GM19025 (cell line): ENCODE measurements around the gene DNAH10.

Experiments used
- ATAC-seq: cut with Tn5 transposase; IDR thresholded peaks from one replicate; pipeline ENCODE4 v1.9.1; 2021; ENCODE audit warnings: mild to moderate bottlenecking, low read depth, moderate library complexity; ENCODE audit not compliant: unreplicated experiment

The DNAH10 gene

DNA sequence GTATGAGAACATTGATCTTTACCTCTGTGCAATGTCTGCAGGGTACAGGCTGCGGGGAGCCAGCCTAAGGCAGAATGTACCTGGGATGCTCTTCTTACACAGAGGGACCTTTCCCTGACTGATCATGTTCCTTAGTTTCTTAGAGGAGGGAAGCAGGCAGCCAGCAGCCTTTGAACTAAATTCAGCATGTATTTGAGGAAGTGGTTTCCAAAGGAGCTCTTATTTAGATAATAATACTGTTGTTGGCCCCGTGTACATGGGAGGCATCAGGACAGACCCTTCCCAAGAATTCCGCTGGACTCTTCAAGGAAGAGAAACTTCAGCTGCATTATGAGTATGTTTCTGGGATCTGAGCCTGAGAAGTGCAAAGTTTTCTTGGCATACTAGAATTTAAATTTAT lies 111.7 kb downstream of the DNAH10 start:
- no peak for ATAC-seq

DNA sequence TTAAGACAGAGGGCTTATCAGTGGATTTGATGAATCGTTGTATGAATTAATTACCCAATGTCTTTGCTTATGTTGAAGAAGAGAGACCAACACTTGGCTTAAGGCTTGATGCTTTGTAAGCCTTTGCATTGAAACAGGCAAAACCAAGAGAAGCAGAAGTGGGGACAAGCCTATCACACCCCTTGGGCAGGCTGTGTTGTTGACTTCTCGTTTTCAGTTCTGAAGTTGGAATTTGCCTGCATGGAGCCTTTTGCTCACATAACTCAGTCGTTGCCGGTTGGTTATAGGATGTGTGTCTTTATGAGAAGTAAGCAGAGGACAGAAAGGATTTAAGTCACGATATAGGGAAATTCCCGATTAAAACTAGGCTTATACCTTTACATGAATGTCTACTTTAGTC lies 115.9 kb downstream of the DNAH10 start:
- no peak for ATAC-seq

- ATAC-seq = no peak
Observed at GRCh38 chr12:123879101-123879500, 117.0 kb downstream of the DNAH10 start.

GRCh38 chr12:123879691-123880090 lies 117.6 kb downstream of the DNAH10 start:
- no peak for ATAC-seq

- ATAC-seq = no peak
Observed at GRCh38 chr12:123882161-123882705, 120.1 kb downstream of the DNAH10 start.

GRCh38 chr12:123886258-123886657 lies 124.2 kb downstream of the DNAH10 start:
- ATAC-seq = no peak

DNA sequence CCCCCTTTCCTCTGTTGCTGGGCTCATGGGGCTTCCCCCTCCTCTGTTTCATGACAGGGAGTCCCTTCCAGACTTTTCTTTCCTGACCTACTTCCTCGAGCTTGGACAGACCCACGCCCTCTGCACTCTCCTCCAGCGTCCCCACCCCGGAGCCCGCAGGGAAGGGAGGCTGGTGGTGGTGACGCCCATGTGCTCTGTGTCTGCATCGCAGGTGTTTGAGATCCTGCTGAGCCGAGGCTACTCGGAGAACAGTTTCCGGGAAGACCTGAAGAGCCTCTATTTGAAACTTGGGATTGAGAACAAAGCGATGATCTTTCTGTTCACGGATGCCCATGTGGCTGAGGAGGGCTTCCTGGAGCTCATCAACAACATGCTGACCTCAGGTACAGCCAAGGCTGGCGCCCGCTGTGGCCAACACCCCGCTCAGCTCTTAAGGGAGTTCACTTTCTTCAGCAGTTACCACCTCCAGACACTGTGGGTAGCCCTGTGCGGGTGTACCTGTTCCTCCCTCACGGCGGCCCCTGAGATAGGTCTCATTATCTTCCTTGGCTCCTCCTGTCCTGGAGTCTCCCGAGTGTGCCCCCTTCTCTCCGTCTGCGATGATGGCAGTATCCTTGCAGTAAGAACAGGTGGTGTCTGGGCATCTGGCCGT lies 125.0 kb downstream of the DNAH10 start:
- ATAC-seq = no peak

- ATAC-seq = no peak
Observed at GRCh38 chr12:123888989-123889388, 126.9 kb downstream of the DNAH10 start.

DNA sequence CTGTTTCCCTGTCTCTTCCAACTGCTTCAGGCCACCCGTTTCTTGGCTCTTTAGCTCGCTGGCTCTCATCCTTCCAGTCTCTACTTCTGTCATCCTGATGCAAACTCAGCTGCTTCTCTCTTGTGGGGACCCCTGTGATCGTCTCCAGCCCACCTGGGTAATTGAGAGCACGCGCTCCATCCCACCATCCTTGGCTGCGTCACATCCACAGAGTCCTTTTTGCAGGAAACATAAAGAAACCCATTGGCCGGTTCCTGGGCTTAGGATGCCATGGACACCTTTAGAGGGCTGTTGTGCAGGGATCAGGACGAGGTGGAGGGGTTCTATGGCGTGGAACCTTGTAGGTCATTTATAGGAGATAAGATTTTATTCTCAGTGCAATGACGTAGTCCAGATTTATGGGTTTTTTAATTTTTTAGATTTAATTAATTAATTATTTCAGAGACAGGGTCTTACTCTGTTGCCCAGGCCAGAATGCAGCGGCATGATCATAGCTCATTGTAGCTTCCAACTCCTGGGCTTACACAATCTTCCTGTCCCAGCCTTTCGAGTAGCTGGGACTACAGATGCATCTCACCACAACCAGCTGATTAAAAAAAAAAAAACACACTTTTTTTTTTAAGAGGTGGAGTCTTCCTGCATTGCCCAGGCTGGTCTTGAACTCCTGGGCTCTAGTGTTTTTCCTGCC lies 127.9 kb downstream of the DNAH10 start:
- no peak for ATAC-seq

GRCh38 chr12:123890536-123890902 lies 128.4 kb downstream of the DNAH10 start:
- ATAC-seq = no peak

DNA sequence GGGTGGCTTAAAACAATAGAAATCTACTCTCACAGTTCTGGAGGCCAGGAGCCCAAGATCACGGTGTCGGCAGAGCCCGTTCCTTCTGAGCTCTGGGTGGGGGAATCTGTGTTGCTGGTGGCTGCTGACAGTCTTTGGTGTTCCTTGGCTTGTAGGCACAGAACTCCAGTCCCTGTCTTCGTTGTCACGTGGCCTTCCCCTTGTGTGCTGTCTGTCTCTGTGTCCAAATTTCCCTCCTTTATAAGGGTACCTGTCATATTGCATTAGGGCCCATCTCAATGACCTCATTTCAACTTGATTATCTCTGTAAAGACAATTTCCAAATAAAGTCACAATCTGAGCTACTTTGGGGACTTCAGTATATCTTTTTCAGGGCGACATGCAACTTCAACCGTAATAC lies 128.9 kb downstream of the DNAH10 start:
- ATAC-seq = no peak

GRCh38 chr12:123891516-123892179 lies 129.5 kb downstream of the DNAH10 start:
- no peak for ATAC-seq

- ATAC-seq = no peak
Observed at GRCh38 chr12:123892180-123892559, 130.1 kb downstream of the DNAH10 start.

DNA sequence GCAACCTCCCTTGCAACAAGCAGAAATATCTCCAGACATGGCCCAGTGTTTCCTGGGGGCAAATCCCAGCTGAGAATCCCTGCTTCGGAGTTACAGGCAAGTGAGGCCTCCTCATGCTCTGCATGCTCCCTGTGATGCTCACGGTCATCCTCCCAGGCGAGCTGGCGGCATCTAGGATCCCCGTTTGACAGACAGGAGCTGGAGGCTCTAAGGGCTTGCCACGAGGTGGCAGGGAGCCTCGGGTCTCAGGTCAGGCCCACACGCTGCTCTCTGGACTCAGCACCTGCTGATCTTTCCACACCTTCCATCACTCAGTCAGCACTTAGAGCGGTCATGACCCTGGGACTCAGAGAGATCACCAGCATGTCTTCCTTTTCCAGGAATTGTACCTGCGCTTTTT lies 130.8 kb downstream of the DNAH10 start:
- no peak for ATAC-seq

DNA sequence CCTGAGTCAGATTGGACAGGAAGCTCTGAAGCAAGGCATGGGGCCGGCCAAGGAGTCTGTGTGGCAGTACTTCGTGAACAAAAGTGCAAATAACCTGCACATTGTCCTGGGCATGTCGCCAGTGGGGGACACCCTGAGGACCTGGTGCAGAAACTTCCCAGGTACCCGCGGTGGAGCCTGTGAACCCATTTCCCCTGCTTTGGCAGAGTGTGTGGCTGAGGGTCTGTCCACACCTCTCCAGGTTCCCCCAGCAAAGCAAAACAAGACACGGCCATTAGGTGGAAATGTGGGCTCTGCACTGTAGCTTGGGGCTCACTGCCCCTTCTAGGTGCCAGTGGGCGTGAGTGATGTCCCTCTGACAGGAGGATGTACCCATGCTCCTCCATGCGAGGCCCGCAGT lies 131.2 kb downstream of the DNAH10 start:
- no peak for ATAC-seq

DNA sequence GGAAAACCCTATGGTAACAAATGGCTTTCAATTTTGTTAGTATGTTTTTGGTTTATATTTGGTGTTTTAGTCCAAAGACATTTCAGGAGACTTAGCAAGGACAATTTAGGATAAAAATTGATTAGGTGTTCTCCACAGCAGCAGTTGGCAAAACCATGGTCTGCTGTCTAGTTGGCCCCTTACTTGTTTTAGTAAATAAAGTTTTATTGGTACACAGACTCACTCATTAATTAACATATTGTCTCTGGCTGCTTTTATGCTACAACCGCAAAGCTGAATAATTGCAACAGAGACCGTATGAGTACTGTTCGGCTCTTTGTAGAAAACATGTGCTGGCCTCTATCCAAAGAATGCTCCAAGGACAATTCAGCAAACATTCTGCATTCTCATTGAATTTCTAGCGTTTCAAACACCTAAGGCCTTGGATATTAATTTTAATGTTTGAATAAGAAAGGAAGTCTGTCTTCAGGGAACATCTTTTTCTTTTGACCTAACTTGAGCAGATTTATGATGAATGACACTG lies 132.8 kb downstream of the DNAH10 start:
- no peak for ATAC-seq

DNA sequence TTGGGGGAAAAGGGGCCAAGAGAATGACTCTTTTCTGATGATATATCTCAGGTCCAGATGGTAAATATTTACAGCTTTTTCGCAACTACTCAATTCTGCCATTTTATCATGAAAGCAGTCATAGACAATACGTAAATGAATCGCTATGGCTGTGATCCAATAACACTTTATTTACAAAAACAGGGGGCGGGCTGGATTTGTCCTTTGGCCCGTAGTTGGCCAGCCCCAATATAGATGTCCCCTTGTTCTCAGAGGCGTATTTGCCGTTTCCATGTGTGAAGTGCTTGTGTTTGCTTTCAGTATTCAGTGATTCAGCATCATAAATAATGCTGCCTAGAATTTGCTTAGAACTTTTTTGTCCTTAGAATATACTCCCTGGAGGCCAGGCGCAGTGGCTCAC lies 133.3 kb downstream of the DNAH10 start:
- no peak for ATAC-seq

- no peak for ATAC-seq
Observed at GRCh38 chr12:123896767-123897166, 134.7 kb downstream of the DNAH10 start.

- ATAC-seq = no peak
Observed at GRCh38 chr12:123897221-123897620, 135.1 kb downstream of the DNAH10 start.

DNA sequence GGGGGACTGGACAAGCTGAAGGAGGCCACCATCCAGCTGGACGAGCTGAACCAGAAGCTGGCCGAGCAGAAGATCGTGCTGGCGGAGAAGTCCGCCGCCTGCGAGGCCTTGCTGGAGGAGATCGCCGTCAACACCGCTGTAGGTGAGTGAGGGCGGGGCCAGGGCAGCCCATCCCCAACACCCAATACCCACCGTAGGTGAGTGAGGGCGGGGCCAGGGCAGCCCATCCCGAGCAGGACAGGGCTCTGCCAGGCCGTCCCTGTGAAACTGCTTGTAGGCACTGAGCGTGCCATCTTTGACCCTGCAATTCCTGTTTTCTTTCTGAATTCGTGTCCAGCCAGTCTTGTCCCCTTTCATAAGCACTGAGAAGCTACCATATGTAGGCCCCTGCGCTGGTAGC lies 136.6 kb downstream of the DNAH10 start:
- ATAC-seq = no peak

GRCh38 chr12:123899368-123899767 lies 137.3 kb downstream of the DNAH10 start:
- ATAC-seq = no peak
